ENCODE results near the gene CFAP410.
"Not testable (repeated sequence)": the region's sequence is repeated elsewhere in the genome, so short reads cannot be mapped to it uniquely, and the experiment has no call there.

GRCh38 chr21:44342981-44343380 lies 3.8 kb upstream of the CFAP410 start:
- not testable (repeated sequence) for TF ChIP-seq CHD2 (IDR thresholded peaks at IDR 0.05; ENCODE audit: low read length, partially characterized antibody); MAX (IDR thresholded peaks at IDR 0.05; ENCODE audit: low read depth); CTCF (IDR thresholded peaks at IDR 0.05); FOXJ3 (CRISPR knock-in tag; IDR thresholded peaks at IDR 0.05); YY1 (IDR thresholded peaks at IDR 0.05; ENCODE audit: low read depth); USF1 (IDR thresholded peaks at IDR 0.05; ENCODE audit: borderline replicate concordance, low read depth); POLR2AphosphoS5 (IDR thresholded peaks at IDR 0.05; ENCODE audit: low read depth, low read length); MXI1 (IDR thresholded peaks at IDR 0.05; ENCODE audit: low read depth, low read length); EZH2phosphoT487 (IDR thresholded peaks at IDR 0.05; ENCODE audit: borderline replicate concordance, low read depth); TEAD4 (IDR thresholded peaks at IDR 0.05; ENCODE audit: borderline replicate concordance, insufficient read depth); JUND (IDR thresholded peaks at IDR 0.05); ZBTB33 (IDR thresholded peaks at IDR 0.05; ENCODE audit: borderline replicate concordance, low read depth); IRF3 (IDR thresholded peaks at IDR 0.05; ENCODE audit: low read depth, low read length)
